ENCODE data around the gene KRT75. TPM values are rescaled to one million over a fixed set of nuclear protein-coding genes. Genes with fewer than 3 reads are reported as not detected.

KRT75 gene
- total and polyA plus RNA-seq, 5 donors from 2014 or later = not detected

Other genes starting within 250 kb of the KRT75 start
- not detected for gene KRT80, start 242.4 kb downstream of the KRT75 start, total RNA-seq
- gene KRT80, start 242.4 kb downstream of the KRT75 start, polyA plus RNA-seq = not detected
- gene KRT7, start 201.1 kb downstream of the KRT75 start, total RNA-seq = not detected
- gene KRT7, start 201.1 kb downstream of the KRT75 start, polyA plus RNA-seq = 1 to 10 TPM in 1 of 4 donors, under 1 TPM in 1, not detected in 2; 0.56 to 1.4 TPM
- not detected for gene KRT86, start 159.7 kb downstream of the KRT75 start, total RNA-seq
- gene KRT86, start 159.7 kb downstream of the KRT75 start, polyA plus RNA-seq = under 1 TPM in 1 of 4 donors, not detected in 3; 0.10 TPM
- gene KRT81, start 142.8 kb downstream of the KRT75 start, total RNA-seq = not detected
- gene KRT81, start 142.8 kb downstream of the KRT75 start, polyA plus RNA-seq = not detected
- gene KRT83, start 113.0 kb downstream of the KRT75 start, total RNA-seq = not detected
- gene KRT83, start 113.0 kb downstream of the KRT75 start, polyA plus RNA-seq = not detected
- gene KRT85, start 66.9 kb downstream of the KRT75 start, total RNA-seq = not detected
- gene KRT85, start 66.9 kb downstream of the KRT75 start, polyA plus RNA-seq = not detected
- not detected for gene KRT84, start 48.7 kb downstream of the KRT75 start, total RNA-seq
- gene KRT84, start 48.7 kb downstream of the KRT75 start, polyA plus RNA-seq = not detected
- not detected for gene KRT82, start 28.0 kb downstream of the KRT75 start, total RNA-seq
- gene KRT82, start 28.0 kb downstream of the KRT75 start, polyA plus RNA-seq = not detected
- not detected for gene KRT6B, start 17.8 kb upstream of the KRT75 start, total RNA-seq
- gene KRT6B, start 17.8 kb upstream of the KRT75 start, polyA plus RNA-seq = not detected
- gene KRT6C, start 39.4 kb upstream of the KRT75 start, total RNA-seq = not detected
- gene KRT6C, start 39.4 kb upstream of the KRT75 start, polyA plus RNA-seq = not detected
- gene KRT6A, start 58.9 kb upstream of the KRT75 start, total RNA-seq = not detected
- not detected for gene KRT6A, start 58.9 kb upstream of the KRT75 start, polyA plus RNA-seq
- not detected for gene KRT5, start 86.0 kb upstream of the KRT75 start, total RNA-seq
- not detected for gene KRT5, start 86.0 kb upstream of the KRT75 start, polyA plus RNA-seq
- gene KRT71, start 118.8 kb upstream of the KRT75 start, total RNA-seq = not detected
- not detected for gene KRT71, start 118.8 kb upstream of the KRT75 start, polyA plus RNA-seq
- gene KRT74, start 139.5 kb upstream of the KRT75 start, total RNA-seq = not detected
- not detected for gene KRT74, start 139.5 kb upstream of the KRT75 start, polyA plus RNA-seq
- gene KRT72, start 167.1 kb upstream of the KRT75 start, total RNA-seq = 1.3 TPM
- under 1 TPM in 1 of 4 donors, not detected in 3; 0.13 TPM for gene KRT72, start 167.1 kb upstream of the KRT75 start, polyA plus RNA-seq
- gene KRT73, start 184.2 kb upstream of the KRT75 start, total RNA-seq = 1.0 TPM
- 1 to 10 TPM in 2 of 4 donors, not detected in 2; 1.1 to 1.4 TPM for gene KRT73, start 184.2 kb upstream of the KRT75 start, polyA plus RNA-seq
- gene KRT2, start 217.8 kb upstream of the KRT75 start, total RNA-seq = 0.42 TPM
- gene KRT2, start 217.8 kb upstream of the KRT75 start, polyA plus RNA-seq = under 1 TPM in 3 of 4 donors, not detected in 1; 0.23 to 0.80 (median 0.25) TPM
- gene KRT1, start 246.0 kb upstream of the KRT75 start, total RNA-seq = 9.9 TPM
- 1 to 10 TPM in 3 of 4 donors, not detected in 1; 3.3 to 7.8 (median 3.7) TPM for gene KRT1, start 246.0 kb upstream of the KRT75 start, polyA plus RNA-seq

Data from CD4-positive, CD25-positive, alpha-beta regulatory T cell (primary cell).